Fibroblast of pulmonary artery (primary cell): ENCODE data around the gene ZNF385D.
A peak's percentile ranks its signal among the peaks of the same experiment; 100 is the strongest.
"Not testable (repeated sequence)": the region's sequence is repeated elsewhere in the genome, so short reads cannot be mapped to it uniquely, and the experiment has no call there.

ENCODE experiments used
- DNase-seq: peaks from one replicate; pipeline ENCODE4 v3.0.0-alpha.2; 2010; ENCODE audit warnings: low read depth
- H3K4me3 ChIP-seq: replicated peaks from 2 replicates; pipeline ENCODE4 v1.5.1; 2011; ENCODE audit warnings: low read depth, mild to moderate bottlenecking, control low read depth, low read length, moderate library complexity
- CTCF ChIP-seq: IDR thresholded peaks from 2 replicates; pipeline ENCODE4 v1.5.1; 2011; ENCODE audit warnings: mild to moderate bottlenecking, control low read depth, low read length, inconsistent platforms; ENCODE audit errors: missing control alignments

Gene ZNF385D

GRCh38 chr3:21509731-21510470, 241.1 kb downstream of the ZNF385D start:
- no peak for TF ChIP-seq CTCF
- DNase-seq, result peak; percentile 8
- H3K4me3 ChIP-seq, result no peak overlapping the region

GRCh38 chr3:21508246-21508645, 242.8 kb downstream of the ZNF385D start:
- TF ChIP-seq CTCF, result no peak
- DNase-seq, result no peak

GRCh38 chr3:21505711-21506460, 245.1 kb downstream of the ZNF385D start:
- no peak overlapping the region for H3K4me3 ChIP-seq
- TF ChIP-seq CTCF, result no peak
- peak; percentile 7 for DNase-seq

More at GRCh38 chr3:21508246-21508645, 242.8 kb downstream of the ZNF385D start:
- H3K4me3 ChIP-seq, result no peak overlapping the region

- TF ChIP-seq CTCF, result no peak
Observed at GRCh38 chr3:21502656-21503055, 248.4 kb downstream of the ZNF385D start.

GRCh38 chr3:21500834-21501233, 250.2 kb downstream of the ZNF385D start:
- no peak for TF ChIP-seq CTCF
- DNase-seq, result no peak
- no peak overlapping the region for H3K4me3 ChIP-seq

More at GRCh38 chr3:21502656-21503055, 248.4 kb downstream of the ZNF385D start:
- no peak for DNase-seq
- H3K4me3 ChIP-seq, result no peak overlapping the region

GRCh38 chr3:21490671-21491070, 260.3 kb downstream of the ZNF385D start:
- not testable (repeated sequence) for DNase-seq, H3K4me3 ChIP-seq

GRCh38 chr3:21487520-21487919, 263.5 kb downstream of the ZNF385D start:
- DNase-seq, result no peak
- H3K4me3 ChIP-seq, result no peak overlapping the region
- no peak for TF ChIP-seq CTCF

- not testable (repeated sequence) for DNase-seq, H3K4me3 ChIP-seq
Observed at GRCh38 chr3:21486024-21486935, 264.7 kb downstream of the ZNF385D start.
